GM12878 (cell line): ENCODE measurements around the gene SH3YL1. TPM values are rescaled to one million over a fixed set of nuclear protein-coding genes. Genes with fewer than 3 reads are reported as not detected.

ENCODE experiments used
- ATAC-seq: fragments of 200-7000 bp; cut with Tn5 transposase; 3 replicates; pipeline ENCODE4 v1.9.1; 2020; ENCODE audit warnings: mild to moderate bottlenecking, moderate library complexity
- BruUV-seq: library from RNA; stranded (reverse); fragments of 400-500 nt; replicated peaks from 2 replicates; lab custom pipeline; 2021; lab: Mats Ljungman, UMichigan
- CTCF ChIA-PET: fragments of 300-600 bp; sonication (Branson Sonifier 250); formaldehyde crosslinking; extraction: SDS; loops from one replicate; lab custom pipeline; 2021; ENCODE audit warnings: inconsistent platforms; lab: Yijun Ruan, JAX
- POLR2A ChIA-PET: fragments of 350-600 bp; formaldehyde crosslinking; extraction: SDS; loops from one replicate; lab custom pipeline; 2021; ENCODE audit warnings: inconsistent platforms; lab: Charles Lee
- RAD21 ChIA-PET: fragments of 300-600 bp; sonication (Branson Sonifier 250); formaldehyde crosslinking; loops from one replicate; lab custom pipeline; 2023; ENCODE audit warnings: antibody characterized with exemption; ENCODE audit not compliant: unreplicated experiment; lab: Charles Lee
- SMC1A ChIA-PET: fragments of 300-600 bp; sonication (Branson Sonifier 250); formaldehyde crosslinking; loops from one replicate; lab custom pipeline; 2023; ENCODE audit not compliant: unreplicated experiment, uncharacterized antibody; lab: Charles Lee
- DNase-seq: peaks from one replicate; pipeline ENCODE4 v3.0.0-alpha.2; 2011; ENCODE audit warnings: low read depth, low spot score
- FAIRE-seq: peaks from 3 replicates; lab custom pipeline; 2011; peaks lifted over from hg19 to GRCh38; lab: Jason Lieb, UNC
- H2AFZ ChIP-seq: 2 replicates; pipeline ENCODE4 v1.6.0; 2011; ENCODE audit warnings: low read depth, low read length, control low read depth; ENCODE audit not compliant: control insufficient read depth
- H3K27ac ChIP-seq: 2 replicates; pipeline ENCODE4 v1.5.1; 2011; ENCODE audit warnings: control low read depth; ENCODE audit not compliant: control insufficient read depth, insufficient read depth
- H3K27me3 ChIP-seq, 2 experiments: replicated peaks in 1 of 2; 2 replicates each; pipeline versions ENCODE4 v1.6.0 to v1.6.1; 2011; ENCODE audit warnings: low read length in 1 of 2; ENCODE audit not compliant: control insufficient read depth in 2 of 2, insufficient read depth in 2 of 2
- H3K36me3 ChIP-seq, 2 experiments: 2 replicates each; pipeline ENCODE4 v1.5.1; 2011; ENCODE audit warnings: low read length in 1 of 2; ENCODE audit not compliant: control insufficient read depth in 2 of 2, insufficient read depth in 2 of 2
- H3K4me1 ChIP-seq: 2 replicates; pipeline ENCODE4 v1.6.1; 2011; ENCODE audit warnings: mild to moderate bottlenecking, low read length, moderate library complexity, mixed read lengths; ENCODE audit not compliant: control insufficient read depth, insufficient read depth
- H3K4me2 ChIP-seq: 2 replicates; pipeline ENCODE4 v1.6.0; 2011; ENCODE audit warnings: control low read depth; ENCODE audit not compliant: control insufficient read depth, insufficient read depth
- H3K4me3 ChIP-seq: fragments of 200-600 bp; sonication (generic); 2 replicates; pipeline ENCODE4 v1.5.1; 2016
- H3K79me2 ChIP-seq: 2 replicates; pipeline ENCODE4 v1.6.0; 2011; ENCODE audit warnings: low read length; ENCODE audit not compliant: control insufficient read depth, insufficient read depth
- H3K9ac ChIP-seq: 2 replicates; pipeline ENCODE4 v1.8.0; 2011; ENCODE audit warnings: low read length, control low read depth, mixed read lengths; ENCODE audit not compliant: control insufficient read depth, insufficient read depth
- H3K9me3 ChIP-seq: replicated peaks from 3 replicates; pipeline ENCODE4 v1.5.1; 2011; ENCODE audit warnings: mild to moderate bottlenecking, low read length; ENCODE audit not compliant: control insufficient read depth, insufficient read depth
- H4K20me1 ChIP-seq: 2 replicates; pipeline ENCODE4 v1.6.0; 2011; ENCODE audit not compliant: control insufficient read depth, insufficient read depth
- CEBPZ ChIP-seq: fragments of 150-350 bp; IDR thresholded peaks from 2 replicates; pipeline ENCODE4 v1.6.1; 2016; ENCODE audit warnings: low read depth, low read length
- ETV6 ChIP-seq, 2 experiments: fragments of 450-650 bp in 1 of 2; IDR thresholded peaks in 1 of 2; conservative IDR thresholded peaks in 1 of 2; 2 replicates each; pipeline ENCODE4 v1.6.1; 2014; ENCODE audit warnings: antibody characterized with exemption in 1 of 2, borderline replicate concordance in 1 of 2, low read depth in 1 of 2, mild to moderate bottlenecking in 1 of 2, moderate library complexity in 1 of 2
- GABPA ChIP-seq: IDR thresholded peaks from 2 replicates; pipeline ENCODE4 v1.6.1; 2014; ENCODE audit warnings: antibody characterized with exemption, low read depth, mild to moderate bottlenecking, inconsistent platforms
- HDAC2 ChIP-seq: fragments of 200-600 bp; sonication (generic); IDR thresholded peaks from 2 replicates; pipeline ENCODE4 v1.6.1; 2017
- IKZF2 ChIP-seq, 2 experiments: fragments of 450-650 bp; IDR thresholded peaks; 2 replicates each; pipeline ENCODE4 v1.6.1; 2017; ENCODE audit warnings: mild to moderate bottlenecking in 2 of 2, moderate library complexity in 2 of 2
- IRF5 ChIP-seq: fragments of 450-650 bp; IDR thresholded peaks from 2 replicates; pipeline ENCODE4 v1.6.1; 2017; ENCODE audit warnings: borderline replicate concordance
- MTA3 ChIP-seq: IDR thresholded peaks from 2 replicates; pipeline ENCODE4 v1.6.1; 2012; ENCODE audit warnings: low read length, inconsistent platforms, borderline replicate concordance
- SIN3A ChIP-seq: IDR thresholded peaks from 2 replicates; pipeline ENCODE4 v1.6.1; 2012; ENCODE audit warnings: low read depth, low read length, improper control_type of control experiment
- SPI1 ChIP-seq: IDR thresholded peaks from 2 replicates; pipeline ENCODE4 v1.6.1; 2011; ENCODE audit warnings: low read depth, mild to moderate bottlenecking, low read length, moderate library complexity, borderline replicate concordance; ENCODE audit not compliant: insufficient read depth
- STAT3 ChIP-seq: IDR thresholded peaks from 2 replicates; pipeline ENCODE4 v1.6.1; 2011; ENCODE audit warnings: low read depth, low read length, improper control_type of control experiment
- TBL1XR1 ChIP-seq: IDR thresholded peaks from 2 replicates; pipeline ENCODE4 v1.6.1; 2012; ENCODE audit warnings: low read depth, low read length, improper control_type of control experiment
- ZBTB33 ChIP-seq: fragments of 450-650 bp; IDR thresholded peaks from 2 replicates; pipeline ENCODE4 v1.6.1; 2017; ENCODE audit warnings: mild to moderate bottlenecking
- ZNF217 ChIP-seq: fragments of 450-650 bp; IDR thresholded peaks from 2 replicates; pipeline ENCODE4 v1.6.1; 2017; ENCODE audit warnings: antibody characterized with exemption, mild to moderate bottlenecking
- ZZZ3 ChIP-seq: IDR thresholded peaks from 2 replicates; pipeline ENCODE4 v1.6.1; 2011; ENCODE audit warnings: low read depth; ENCODE audit not compliant: control insufficient read depth, insufficient read length
- WGBS: methylation state at CpG from one replicate; pipeline ENCODE4 v1.1.6; 2016; ENCODE audit warnings: low lambda C conversion rate; ENCODE audit not compliant: insufficient replicate concordance, insufficient coverage; ENCODE audit errors: missing lambda C conversion rate; 5-methylcytosine and 5-hydroxymethylcytosine counted together
- in situ Hi-C: fragments of 300-500 bp; cut with MboI; formaldehyde crosslinking; loops from 9 replicates; pipeline ENCODE4 v1.14.3; 2018; ENCODE audit warnings: mixed read lengths
- intact Hi-C: fragments of 100-400 bp; cut with micrococcal nuclease; formaldehyde crosslinking; loops from one replicate; pipeline ENCODE4 v1.14.2; 2022; ENCODE audit not compliant: unreplicated experiment
- polyA plus RNA-seq, 11 experiments: library from polyadenylated mRNA; depleted of rRNA in 4 of 11; unstranded in 6 of 11; stranded (reverse) in 5 of 11; fragments of >200 nt; fragmentation: Nextera tagmentation in 4 of 11; fragmentation: Illumina TruSeq in 1 of 11; extraction: Ambion mirVana in 4 of 11; extraction: Trizol in 1 of 11; gene quantifications; 1 replicate in 1 of 11; 2 replicates in 10 of 11; pipeline versions ENCODE4 v1.2.1 to v1.2.3, GENCODE V29; 2011 to 2016; ENCODE audit warnings: inconsistent platforms in 2 of 11, missing spikeins in 2 of 11, low read depth in 1 of 11
- total RNA-seq, 4 experiments: library from RNA; depleted of rRNA in 3 of 4; stranded (reverse); fragments of >200 nt in 3 of 4; fragmentation: Illumina TruSeq in 1 of 4; extraction: Trizol in 1 of 4; gene quantifications; 2 replicates each; pipeline versions ENCODE4 v1.2.1 to v1.2.3, GENCODE V29; 2013 to 2021
- TF ChIP-seq, protein P1 (sequence below), 3 experiments: IDR thresholded peaks in 2 of 3; conservative IDR thresholded peaks in 1 of 3; 2 replicates each; pipeline ENCODE4 v1.5.1; 2011; ENCODE audit warnings: low read depth in 3 of 3, low read length in 3 of 3, mild to moderate bottlenecking in 3 of 3, control low read depth in 2 of 3, moderate library complexity in 2 of 3, inconsistent platforms in 1 of 3, mixed read lengths in 1 of 3; ENCODE audit not compliant: control insufficient read depth in 2 of 3, insufficient read depth in 1 of 3; ENCODE audit errors: extremely low read depth in 1 of 3

SH3YL1 gene
- total and polyA plus RNA-seq, 10 of the 15 experiments (the other 5 are each of a cell fraction or from before 2014, with no cell fraction given) = 12.2 to 22.4 (median 17.2) TPM

GRCh38 chr2:310994-311393, 47.2 kb upstream of the SH3YL1 start:
- ChIA-PET RAD21 (no interaction called here), SMC1A (no interaction called here), CTCF (no interaction called here), POLR2A (no interaction called here)
- no peaks in the 10 kb centered on the region; the same call in 2 of the 3 replicates for H3K9me3 ChIP-seq
- no peaks in the 10 kb centered on the region for H3K79me2 ChIP-seq
- in situ Hi-C loops = no loop called here
- WGBS = 18% methylated on average over 5 of the region's 5 CpGs
- H4K20me1 ChIP-seq = no peaks in the 10 kb centered on the region
- H3K9ac ChIP-seq = no peak overlapping the region
- no peaks in the 10 kb centered on the region for H3K36me3 ChIP-seq
- no TSS peak for BruUV-seq
- H3K27ac ChIP-seq = no peak overlapping the region
- H3K4me1 ChIP-seq = no peaks in the 10 kb centered on the region
- H3K4me2 ChIP-seq = no peak overlapping the region
- H3K27me3 ChIP-seq = no peaks in the 10 kb centered on the region
- ATAC-seq (no peak), FAIRE-seq (no peak), DNase-seq (no peak)
- intact Hi-C loops = no loop called here
- no peak overlapping the region for H2AFZ ChIP-seq
- H3K4me3 ChIP-seq = no peak overlapping the region
- TF ChIP-seq CEBPZ = no peak
- TF ChIP-seq IRF5 = no peak
- no peak for TF ChIP-seq ZBTB33
- TF ChIP-seq ZZZ3 = no peak
- TF ChIP-seq ZNF217 = no peak
- no peak for TF ChIP-seq TBL1XR1
- no peak for TF ChIP-seq MTA3
- TF ChIP-seq ETV6 (conservative IDR thresholded peaks at IDR 0.05 in 1 of 2, IDR thresholded peaks at IDR 0.05 in 1 of 2; ENCODE audit: borderline replicate concordance in 1 of 2, low read depth in 1 of 2) = no peak
- TF ChIP-seq STAT3 = no peak
- TF ChIP-seq HDAC2 = no peak
- TF ChIP-seq, protein P1, sequence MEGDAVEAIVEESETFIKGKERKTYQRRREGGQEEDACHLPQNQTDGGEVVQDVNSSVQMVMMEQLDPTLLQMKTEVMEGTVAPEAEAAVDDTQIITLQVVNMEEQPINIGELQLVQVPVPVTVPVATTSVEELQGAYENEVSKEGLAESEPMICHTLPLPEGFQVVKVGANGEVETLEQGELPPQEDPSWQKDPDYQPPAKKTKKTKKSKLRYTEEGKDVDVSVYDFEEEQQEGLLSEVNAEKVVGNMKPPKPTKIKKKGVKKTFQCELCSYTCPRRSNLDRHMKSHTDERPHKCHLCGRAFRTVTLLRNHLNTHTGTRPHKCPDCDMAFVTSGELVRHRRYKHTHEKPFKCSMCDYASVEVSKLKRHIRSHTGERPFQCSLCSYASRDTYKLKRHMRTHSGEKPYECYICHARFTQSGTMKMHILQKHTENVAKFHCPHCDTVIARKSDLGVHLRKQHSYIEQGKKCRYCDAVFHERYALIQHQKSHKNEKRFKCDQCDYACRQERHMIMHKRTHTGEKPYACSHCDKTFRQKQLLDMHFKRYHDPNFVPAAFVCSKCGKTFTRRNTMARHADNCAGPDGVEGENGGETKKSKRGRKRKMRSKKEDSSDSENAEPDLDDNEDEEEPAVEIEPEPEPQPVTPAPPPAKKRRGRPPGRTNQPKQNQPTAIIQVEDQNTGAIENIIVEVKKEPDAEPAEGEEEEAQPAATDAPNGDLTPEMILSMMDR (IDR thresholded peaks at IDR 0.05 in 2 of 3, conservative IDR thresholded peaks at IDR 0.05 in 1 of 3; ENCODE audit: control insufficient read depth in 2 of 3, extremely low read depth in 1 of 3, insufficient read depth in 1 of 3, low read depth in 3 of 3, low read length in 3 of 3) = no peak
- TF ChIP-seq SPI1 = no peak
- TF ChIP-seq GABPA = no peak
- no peak for TF ChIP-seq IKZF2 (IDR thresholded peaks at IDR 0.05)
- no peak for TF ChIP-seq SIN3A
